ENCODE measurements around the gene HSPBP1.

GRCh38 chr19:55232986-55233385 is 46.9 kb downstream of the HSPBP1 start:
- no peak for TF ChIP-seq ELF1 (IDR thresholded peaks at IDR 0.05; ENCODE audit: borderline replicate concordance, low read depth)
- TF ChIP-seq POLR2A (IDR thresholded peaks at IDR 0.05; ENCODE audit: borderline replicate concordance, extremely low read depth, insufficient read depth, insufficient read length): no peak
- TF ChIP-seq ZNF274 (IDR thresholded peaks at IDR 0.05; ENCODE audit: low read depth, low read length): no peak
- no peak for TF ChIP-seq SIN3A (IDR thresholded peaks at IDR 0.05; ENCODE audit: low read depth)
- no peak for TF ChIP-seq CTCF (IDR thresholded peaks at IDR 0.05 in 2 of 3, conservative IDR thresholded peaks at IDR 0.05 in 1 of 3; ENCODE audit: borderline replicate concordance in 1 of 3, insufficient read depth in 1 of 3, low read depth in 2 of 3, low read length in 2 of 3)
- no peak for TF ChIP-seq CEBPB (IDR thresholded peaks at IDR 0.05; ENCODE audit: low read depth)
- no peak for TF ChIP-seq EZH2phosphoT487 (IDR thresholded peaks at IDR 0.05; ENCODE audit: borderline replicate concordance)
